ENCODE measurements around the gene PARS2.

The PARS2 gene

GRCh38 chr1:54795841-54796468 lies 31.6 kb upstream of the PARS2 start:
- no peaks in the 10 kb centered on the region for H3K36me3 ChIP-seq

GRCh38 chr1:54795356-54795665 lies 31.0 kb upstream of the PARS2 start:
- DNase-seq = no peak
- H3K4me3 ChIP-seq = no peak overlapping the region
- peaks cover 0 to 29% of the 10 kb centered on the region in 2 donors for H3K27me3 ChIP-seq
- no peaks in the 10 kb centered on the region for H3K36me3 ChIP-seq
- intact Hi-C loops (cut with DNase I; ENCODE audit: low total_unique reads) = no loop called here
- peaks cover 0 to 14% (median 0%) of the 10 kb centered on the region in 4 donors for H3K4me1 ChIP-seq
- H3K27ac ChIP-seq = no peak overlapping the region
- peaks cover 0 to 9% (median 7%) of the 10 kb centered on the region in 3 donors for H3K9me3 ChIP-seq
- TF ChIP-seq CTCF (IDR thresholded peaks at IDR 0.05) = no peak

More at GRCh38 chr1:54795841-54796468, 31.6 kb upstream of the PARS2 start:
- H3K27ac ChIP-seq = no peak overlapping the region
- no peak overlapping the region for H3K4me3 ChIP-seq
- peaks cover 0 to 9% (median 7%) of the 10 kb centered on the region in 3 donors for H3K9me3 ChIP-seq
- no peak for DNase-seq
- intact Hi-C loops (cut with DNase I; ENCODE audit: low total_unique reads) = no loop called here
- TF ChIP-seq CTCF (IDR thresholded peaks at IDR 0.05) = no peak
- peaks cover 0 to 20% (median 5%) of the 10 kb centered on the region in 4 donors for H3K4me1 ChIP-seq
- peaks cover 0 to 35% of the 10 kb centered on the region in 2 donors for H3K27me3 ChIP-seq

GRCh38 chr1:54794451-54795355 lies 30.4 kb upstream of the PARS2 start:
- no peak overlapping the region for H3K27ac ChIP-seq
- H3K4me3 ChIP-seq = no peak overlapping the region
- H3K4me1 ChIP-seq = peaks cover 0 to 8% (median 0%) of the 10 kb centered on the region in 4 donors
- H3K9me3 ChIP-seq = peaks cover 0 to 9% (median 7%) of the 10 kb centered on the region in 3 donors
- H3K36me3 ChIP-seq = no peaks in the 10 kb centered on the region
- intact Hi-C loops (cut with DNase I; ENCODE audit: low total_unique reads) = no loop called here
- no peak for DNase-seq
- TF ChIP-seq CTCF (IDR thresholded peaks at IDR 0.05) = no peak
- peaks cover 0 to 23% of the 10 kb centered on the region in 2 donors for H3K27me3 ChIP-seq

GRCh38 chr1:54792686-54793282 lies 28.5 kb upstream of the PARS2 start:
- H3K27ac ChIP-seq = no peak overlapping the region
- no peaks in the 10 kb centered on the region for H3K4me1 ChIP-seq
- no peak overlapping the region for H3K4me3 ChIP-seq
- H3K9me3 ChIP-seq = peaks cover 0 to 9% (median 7%) of the 10 kb centered on the region in 3 donors
- no peak for TF ChIP-seq CTCF (IDR thresholded peaks at IDR 0.05)
- peaks cover 0 to 34% of the 10 kb centered on the region in 2 donors for H3K27me3 ChIP-seq
- no peak for DNase-seq
- intact Hi-C loops (cut with DNase I; ENCODE audit: low total_unique reads) = no loop called here
- H3K36me3 ChIP-seq = no peaks in the 10 kb centered on the region

GRCh38 chr1:54791880-54792522 lies 27.7 kb upstream of the PARS2 start:
- Histone ChIP-seq H3K36me3 (no peaks in the 10 kb centered on the region), H3K27me3 (peaks cover 0 to 42% of the 10 kb centered on the region in 2 donors), H3K27ac (no peak overlapping the region), H3K9me3 (peaks cover 0 to 9% (median 7%) of the 10 kb centered on the region in 3 donors), H3K4me3 (no peak overlapping the region), H3K4me1 (no peaks in the 10 kb centered on the region)
- no peak for TF ChIP-seq CTCF (IDR thresholded peaks at IDR 0.05)
- no peak for DNase-seq
- intact Hi-C loops (cut with DNase I; ENCODE audit: low total_unique reads) = no loop called here
